TTC549 (cell line): Measurements from ENCODE around the gene PDXP.
"Not testable (repeated sequence)": the region's sequence is repeated elsewhere in the genome, so short reads cannot be mapped to it uniquely, and the experiment has no call there.

Experiments
- FAIRE-seq: peaks from 2 replicates; lab custom pipeline; 2012; peaks lifted over from hg19 to GRCh38; lab: Jason Lieb, UNC

PDXP gene

DNA sequence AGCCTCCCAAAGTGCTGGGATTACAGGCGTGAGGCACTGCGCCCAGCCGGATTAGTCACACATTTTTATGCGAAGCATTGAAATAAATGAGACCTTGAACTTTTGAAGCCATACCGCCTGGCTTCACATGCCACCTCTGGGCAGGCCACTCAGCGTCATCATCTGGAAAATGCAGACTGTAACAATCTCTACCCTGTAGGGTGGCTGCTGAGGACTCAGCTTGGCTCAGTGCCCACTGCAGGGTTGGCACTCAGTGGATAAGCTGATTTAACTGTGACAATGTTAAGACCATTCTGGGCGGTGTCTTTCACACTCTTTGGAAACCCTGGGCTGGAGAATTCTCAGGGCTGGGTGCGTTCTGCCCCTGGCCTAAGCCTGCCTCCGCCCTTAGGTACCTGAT, 10.6 kb upstream of the PDXP start:
- no peak for FAIRE-seq

DNA sequence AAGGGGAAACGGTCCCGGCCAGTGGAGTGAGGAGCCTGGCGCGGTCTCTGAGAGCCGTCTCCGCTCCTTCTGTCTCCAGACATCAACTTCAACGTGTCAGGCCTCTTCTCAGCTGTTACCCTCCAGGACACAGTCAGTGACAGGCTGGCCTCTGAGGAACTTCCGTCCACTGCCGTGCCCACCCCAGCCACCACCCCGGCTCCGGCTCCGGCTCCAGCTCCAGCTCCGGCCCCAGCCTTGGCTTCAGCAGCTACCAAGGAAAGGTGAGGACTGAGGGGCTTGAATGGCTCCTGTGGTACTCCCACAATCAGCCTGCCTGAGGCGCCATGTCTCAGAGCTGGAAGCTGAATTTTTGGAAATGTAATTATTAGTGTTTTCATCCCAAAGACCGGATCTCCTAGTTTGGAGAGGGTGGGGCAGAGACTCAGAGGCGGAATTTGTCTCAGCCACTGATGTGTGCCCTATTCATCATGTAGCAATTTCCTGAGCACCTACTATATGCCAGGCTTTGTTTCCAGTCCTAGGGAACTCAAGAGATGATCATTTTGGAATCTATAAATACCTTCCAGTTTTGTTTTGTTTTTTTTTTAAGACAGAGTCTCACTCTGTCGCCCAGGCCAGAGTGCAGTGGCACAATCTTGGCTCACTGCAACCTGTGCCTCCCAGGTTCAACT, 7.9 kb upstream of the PDXP start:
- FAIRE-seq: no peak

DNA sequence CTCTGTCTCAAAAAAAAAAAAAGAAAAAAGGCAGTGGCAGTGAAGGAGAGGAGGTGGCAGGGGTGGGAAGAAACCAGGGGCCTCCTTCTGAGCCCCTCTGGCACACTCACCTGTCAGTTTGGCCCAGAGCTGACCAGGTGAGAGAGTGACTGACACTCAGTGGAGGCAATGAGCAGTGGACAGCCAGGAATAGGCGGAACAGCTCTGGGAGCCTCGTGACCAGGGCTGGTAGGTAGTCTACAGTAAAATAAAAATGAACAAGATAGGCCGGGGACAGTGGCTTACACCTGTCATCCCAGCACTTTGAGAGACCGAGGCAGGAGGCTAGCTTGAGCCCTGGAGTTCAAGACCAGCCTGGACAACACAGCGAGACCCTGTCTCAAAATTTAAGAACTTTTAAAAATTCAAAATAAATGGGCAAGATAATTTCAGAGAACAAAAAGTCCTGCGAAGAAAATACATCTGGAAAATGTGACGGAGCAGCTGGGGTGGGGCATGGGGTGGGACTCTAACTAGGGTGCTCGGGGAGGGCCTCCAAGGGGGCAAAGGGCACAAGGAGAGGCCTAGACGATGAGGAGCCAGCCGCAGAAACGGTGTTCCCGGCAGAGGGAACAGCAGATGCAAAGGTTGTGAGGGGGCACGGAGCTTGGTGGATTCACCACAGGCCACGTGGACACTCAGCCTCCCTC, 3.8 kb upstream of the PDXP start:
- FAIRE-seq: no peak

DNA sequence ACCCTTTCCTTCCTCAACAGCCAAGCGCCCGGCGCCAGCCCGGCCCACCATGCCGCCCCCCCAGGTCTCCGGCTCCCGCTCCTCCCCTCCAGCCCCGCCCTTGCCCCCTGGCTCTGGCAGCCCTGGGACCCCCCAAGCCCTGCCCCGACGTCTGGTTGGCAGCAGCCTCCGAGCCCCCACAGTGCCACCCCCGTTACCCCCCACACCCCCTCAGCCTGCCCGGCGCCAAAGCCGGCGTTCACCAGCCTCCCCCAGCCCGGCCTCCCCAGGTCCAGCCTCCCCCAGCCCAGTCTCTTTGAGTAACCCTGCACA, 3.3 kb upstream of the PDXP start:
- no peak for FAIRE-seq

DNA sequence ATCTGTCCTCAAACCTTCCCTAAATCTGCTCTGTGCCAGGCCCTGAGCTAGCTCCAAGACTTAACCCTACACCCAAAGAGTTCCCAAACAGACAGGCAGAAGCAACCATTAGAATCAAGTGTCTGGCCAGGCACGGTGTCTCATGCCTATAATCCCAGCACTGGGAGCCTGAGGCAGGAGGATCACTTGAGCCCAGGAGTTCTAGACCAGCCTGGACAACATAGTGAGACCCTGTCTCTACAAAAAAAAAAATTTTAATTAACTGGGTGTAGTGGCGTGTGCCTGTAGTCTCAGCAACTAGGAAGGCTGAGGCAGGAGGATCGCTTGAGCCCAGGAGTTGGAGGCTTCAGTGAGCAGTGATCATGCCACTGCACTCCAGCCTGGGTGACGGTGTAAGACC, 1.9 kb upstream of the PDXP start:
- FAIRE-seq: not testable (repeated sequence)

DNA sequence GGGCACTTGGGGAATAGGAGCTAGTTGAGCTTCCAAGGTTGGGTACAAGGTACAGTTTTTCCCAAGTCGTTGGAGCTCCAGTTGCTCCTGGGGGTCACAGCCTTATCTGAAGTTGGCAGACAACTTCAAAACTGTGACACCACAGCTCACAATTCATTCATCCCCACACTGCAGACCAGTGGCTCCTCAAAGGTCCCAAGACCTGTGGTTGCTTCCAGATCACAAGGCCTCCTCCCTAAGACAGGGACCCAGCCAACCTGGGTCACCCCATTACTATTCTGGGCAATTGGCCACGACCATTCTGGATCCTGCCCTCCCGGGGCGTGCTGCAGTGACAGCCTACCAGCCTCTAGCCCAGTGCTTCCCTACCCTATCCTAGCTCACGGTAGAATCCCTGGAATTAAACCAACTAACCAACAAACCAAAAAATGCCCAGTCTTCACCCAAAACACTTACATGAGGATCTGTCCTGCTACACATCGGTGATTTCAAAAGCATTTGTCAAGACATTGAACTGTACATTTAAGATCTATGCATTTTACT, 862 bp upstream of the PDXP start:
- FAIRE-seq: no peak

DNA sequence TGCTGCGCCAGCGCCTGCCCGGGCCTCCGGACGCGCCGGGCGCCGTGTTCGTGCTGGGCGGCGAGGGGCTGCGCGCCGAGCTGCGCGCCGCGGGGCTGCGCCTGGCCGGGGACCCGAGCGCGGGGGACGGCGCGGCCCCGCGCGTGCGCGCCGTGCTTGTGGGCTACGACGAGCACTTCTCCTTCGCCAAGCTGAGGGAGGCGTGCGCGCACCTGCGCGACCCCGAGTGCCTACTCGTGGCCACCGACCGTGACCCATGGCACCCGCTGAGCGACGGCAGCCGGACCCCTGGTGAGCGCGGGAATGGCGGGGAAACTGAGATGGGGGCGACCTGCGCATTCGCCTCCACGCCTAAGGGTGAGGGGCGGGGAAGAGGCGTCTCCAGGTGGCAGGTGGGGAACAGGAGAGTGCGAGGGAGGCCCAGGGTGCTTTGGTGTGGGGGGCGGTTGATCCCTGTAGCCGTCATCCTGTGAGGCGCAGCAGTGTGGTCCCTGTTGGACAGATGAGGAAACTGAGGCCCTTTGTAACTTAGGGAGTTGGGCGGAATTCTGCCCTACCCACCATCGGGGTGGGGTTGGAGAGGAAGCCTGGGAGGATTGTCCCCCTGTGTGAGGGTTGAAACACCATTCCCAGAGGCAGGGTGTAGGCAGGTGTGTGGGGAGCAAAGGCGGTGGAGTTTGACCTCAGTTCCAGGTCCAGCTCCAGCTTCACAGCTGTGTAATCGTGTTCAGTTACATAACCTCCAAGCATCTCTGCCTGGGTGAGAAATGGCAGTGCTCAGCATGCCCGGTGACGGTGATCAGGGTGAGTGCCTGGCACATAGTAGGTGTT, 758 bp downstream of the PDXP start:
- FAIRE-seq: no peak

DNA sequence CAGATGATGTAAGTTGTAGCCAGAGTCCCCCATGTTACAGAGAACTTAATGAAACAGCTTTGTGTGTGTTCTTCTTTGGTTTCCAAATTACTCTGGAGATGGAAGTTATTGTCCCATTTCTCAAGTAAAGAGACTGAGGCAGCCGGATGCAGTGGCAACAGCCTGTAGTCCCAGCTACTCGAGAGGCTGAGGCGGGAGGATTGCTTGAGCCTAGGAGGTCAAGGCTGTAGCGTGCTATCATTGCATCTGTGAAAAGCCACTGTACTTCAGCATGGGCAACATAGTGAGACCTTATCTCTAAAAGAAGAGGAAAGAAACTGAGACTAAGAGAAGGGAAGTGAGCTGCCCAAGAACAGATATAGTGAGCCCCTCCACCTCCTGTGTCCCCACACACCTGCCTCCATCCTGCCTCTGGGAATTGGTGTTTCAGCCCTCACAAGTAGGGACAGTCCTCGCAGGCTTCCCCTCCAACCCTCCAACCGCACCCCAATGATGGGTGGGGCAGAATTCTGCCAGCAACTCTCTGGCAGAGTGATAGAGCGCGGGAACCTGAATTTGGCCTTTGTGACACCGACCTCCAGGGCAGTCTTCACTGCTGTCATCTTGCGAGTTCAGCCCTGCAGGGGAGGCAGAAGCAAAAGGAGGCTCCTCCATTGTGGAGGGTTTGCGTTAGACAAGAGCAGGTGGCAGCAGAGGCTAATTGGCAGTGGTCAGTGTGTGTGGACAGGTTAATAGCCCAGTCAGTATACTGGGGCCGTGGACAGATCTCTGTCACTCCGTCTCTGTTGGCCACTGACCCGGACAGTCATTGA, 1.6 kb downstream of the PDXP start:
- FAIRE-seq: no peak

DNA sequence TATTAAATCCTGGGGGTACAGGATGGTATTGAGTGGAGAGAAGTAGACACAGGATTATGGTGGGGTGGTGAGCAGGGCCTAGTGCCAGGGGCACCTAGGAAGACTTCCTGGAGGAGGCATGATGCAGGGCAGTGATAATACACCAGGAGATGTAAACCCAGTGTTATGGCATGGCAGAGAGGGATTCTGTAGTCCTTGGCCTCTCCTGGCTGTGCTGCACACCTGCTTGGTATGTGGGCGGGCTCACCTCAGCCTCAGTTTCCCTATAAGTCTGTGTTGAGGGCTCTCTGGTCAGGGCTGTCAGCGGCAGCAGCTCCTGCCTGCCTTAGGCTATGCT, 2.2 kb downstream of the PDXP start:
- FAIRE-seq: no peak

DNA sequence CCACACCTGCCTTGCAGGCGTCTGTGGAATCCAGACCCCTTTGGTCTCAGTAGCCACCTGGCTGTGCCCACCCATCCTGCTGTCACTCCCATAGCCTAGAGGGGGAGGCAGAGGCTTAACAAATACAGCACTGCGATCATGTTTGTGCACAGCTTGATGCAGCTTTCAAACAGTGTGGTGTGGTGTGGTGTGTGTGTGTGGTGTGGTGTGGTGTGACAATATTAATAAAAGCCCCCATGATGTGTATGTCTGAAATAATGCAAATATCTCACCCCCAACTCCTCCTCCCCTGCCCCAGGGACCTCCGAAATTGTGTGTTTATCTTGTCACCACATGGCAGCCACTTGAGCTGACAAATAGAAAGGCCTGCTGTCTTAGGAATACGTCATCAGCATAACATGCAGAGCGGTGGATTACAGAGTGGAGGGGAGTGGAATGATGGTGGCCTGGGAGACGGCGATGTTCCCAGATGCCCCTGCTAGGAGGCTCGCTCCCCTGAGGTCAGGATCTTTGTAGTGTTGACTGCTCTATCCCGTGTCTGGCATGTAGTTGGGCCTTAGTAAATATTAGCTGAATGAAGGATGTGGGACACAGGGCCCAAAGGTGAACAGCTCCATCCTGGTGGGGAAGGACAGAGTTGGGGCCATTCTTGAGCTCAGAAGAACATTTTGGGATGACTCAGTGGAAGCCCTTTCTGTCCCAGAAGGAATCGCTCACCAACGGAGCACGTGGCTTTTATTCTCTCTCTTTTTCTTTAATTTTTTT, 2.8 kb downstream of the PDXP start:
- no peak for FAIRE-seq

DNA sequence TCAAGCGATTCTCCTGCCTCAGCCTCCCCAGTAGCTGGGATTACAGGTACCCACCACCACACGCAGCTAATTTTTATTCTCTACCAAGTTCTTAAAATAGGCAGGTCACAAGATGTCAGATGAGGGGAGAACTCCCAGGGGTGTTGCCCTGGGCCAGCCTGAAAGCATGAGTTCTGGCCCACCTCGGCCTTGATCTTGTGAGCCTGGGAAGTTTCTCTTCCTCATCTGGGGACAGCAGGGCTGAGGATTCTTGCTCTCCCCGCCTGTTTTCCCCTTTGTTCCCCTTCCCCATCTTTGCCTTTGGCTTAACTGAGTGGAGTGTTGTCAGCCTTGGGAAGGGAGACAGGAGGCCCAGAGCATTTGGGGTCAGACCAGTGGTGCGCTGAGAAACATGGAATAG, 3.5 kb downstream of the PDXP start:
- FAIRE-seq: no peak

DNA sequence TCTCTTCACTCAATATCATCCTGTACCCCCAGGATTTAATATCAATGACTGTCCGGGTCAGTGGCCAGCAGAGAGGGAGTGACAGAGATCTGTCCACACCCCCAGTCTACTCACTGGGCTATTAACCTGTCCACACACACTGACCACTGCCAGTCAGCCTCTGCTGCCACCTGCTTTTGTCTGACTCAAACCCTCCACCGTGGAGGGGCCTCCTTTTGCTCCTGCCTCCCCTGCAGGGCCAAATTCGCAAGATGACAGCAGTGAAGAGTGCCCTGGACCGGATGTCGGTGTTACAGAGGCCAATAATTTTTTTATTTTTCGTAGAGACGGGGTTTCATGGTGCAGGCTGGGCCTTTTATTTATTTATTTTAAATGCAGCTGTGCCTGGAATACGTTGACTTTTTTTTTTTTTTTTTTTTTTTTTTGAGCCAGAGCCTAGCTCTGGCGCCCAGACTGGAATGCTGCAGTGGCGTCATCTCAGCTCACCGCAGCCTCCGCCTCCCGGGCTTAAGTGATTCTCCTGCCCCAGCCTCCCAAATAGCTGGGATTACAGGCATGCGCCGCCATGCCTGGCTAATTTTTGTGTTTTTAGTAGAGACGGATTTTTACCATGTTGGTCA, 5.1 kb downstream of the PDXP start:
- no peak for FAIRE-seq

DNA sequence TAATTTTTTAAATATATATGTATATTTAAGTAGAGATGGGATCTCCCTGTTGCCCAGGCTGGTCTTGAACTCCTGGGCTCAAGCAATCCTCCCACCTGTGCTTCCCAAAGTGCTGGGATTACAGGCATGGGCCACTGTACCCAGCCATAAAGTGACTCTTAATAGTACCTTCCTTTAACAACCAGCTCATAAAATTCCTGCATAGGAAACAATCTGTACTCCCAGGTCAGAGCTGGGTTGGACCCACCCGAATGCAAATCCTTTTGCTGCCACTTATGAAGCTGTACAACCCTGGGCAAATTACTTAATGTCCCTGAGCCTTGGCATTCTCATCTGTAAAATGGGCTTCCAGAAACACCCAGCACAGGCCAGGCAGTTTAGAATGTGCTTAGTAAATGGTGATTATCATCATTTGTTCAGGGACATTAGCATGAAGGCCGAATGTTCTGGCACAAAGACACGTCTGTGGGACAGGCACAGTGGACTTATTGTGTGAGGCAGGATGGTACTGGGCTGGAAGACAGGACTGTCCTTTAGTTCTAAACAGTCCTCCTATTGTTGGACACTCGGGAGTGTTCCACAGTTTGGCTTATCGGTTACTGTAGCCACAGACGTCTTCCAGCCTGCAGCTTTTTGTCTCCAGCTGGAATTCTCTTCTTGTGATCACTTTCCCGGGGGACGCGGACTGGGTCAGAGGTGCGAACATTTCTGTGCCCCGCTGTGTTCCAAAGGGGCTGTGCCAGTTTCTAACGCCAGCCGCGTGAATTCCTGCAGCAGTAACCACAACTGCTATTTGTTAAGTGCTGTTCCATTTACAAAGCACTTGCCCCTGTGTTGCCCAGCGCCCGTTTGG, 6.0 kb downstream of the PDXP start:
- no peak for FAIRE-seq

DNA sequence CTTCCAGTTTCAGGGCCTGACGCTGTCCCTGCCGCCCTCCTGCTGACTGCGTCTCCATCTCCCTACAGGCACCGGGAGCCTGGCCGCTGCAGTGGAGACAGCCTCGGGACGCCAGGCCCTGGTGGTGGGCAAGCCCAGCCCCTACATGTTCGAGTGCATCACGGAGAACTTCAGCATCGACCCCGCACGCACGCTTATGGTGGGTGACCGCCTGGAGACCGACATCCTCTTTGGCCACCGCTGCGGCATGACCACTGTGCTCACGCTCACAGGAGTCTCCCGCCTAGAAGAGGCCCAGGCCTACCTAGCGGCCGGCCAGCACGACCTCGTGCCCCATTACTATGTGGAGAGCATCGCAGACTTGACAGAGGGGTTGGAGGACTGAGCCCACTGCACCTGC, 7.0 kb downstream of the PDXP start:
- no peak for FAIRE-seq

DNA sequence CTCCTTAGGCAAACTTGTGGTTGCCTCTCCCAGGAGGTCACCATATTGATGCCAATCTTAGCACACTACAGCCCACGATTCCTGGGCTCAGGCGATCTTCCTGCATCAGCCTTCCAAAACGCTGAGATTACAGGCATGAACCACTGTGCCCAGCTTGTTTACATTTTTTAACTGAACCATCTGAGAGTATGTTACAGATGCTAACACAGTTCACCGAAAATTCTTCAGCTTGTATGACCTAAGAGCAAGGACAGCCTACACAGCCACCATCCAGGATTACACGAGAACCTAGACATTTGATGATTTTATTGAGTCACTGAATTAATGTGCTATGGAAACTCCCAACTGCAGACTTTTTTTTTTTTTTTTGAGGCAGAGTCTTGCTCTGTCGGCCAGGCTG, 11.1 kb downstream of the PDXP start:
- no peak for FAIRE-seq

DNA sequence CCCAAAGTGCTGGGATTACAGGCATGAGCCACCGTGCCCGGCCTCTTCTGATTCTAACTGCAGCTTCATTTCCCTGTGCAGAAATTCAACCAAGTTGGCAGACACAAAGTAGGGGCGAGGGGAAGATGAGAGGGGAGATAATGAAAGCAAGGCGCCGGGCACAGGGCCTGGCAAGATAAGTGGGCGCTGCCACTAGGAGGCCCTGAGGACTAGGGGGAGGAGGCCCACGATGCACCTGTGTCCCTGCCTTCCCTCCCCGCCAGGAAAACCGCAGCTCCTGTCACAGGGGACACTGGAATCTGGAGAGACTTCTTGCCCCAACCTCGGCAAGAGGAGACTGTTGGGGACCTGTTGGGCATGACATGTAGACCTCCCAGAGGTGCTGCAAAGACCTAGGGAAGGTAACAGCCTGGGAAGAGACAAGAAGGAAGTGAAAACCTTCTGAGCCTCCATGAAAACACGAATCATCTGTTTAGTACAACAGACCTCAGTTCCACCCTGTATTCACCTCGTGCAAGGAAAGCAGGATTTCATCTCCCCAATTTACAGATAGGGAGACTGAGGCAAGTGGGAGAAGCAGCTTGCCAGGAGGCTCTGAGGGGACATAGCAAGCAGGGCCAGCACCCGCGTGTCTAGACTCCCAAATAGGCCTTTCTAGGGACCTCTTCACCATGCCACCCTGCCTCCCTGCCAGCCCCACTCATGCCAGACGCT, 13.8 kb downstream of the PDXP start:
- no peak for FAIRE-seq

DNA sequence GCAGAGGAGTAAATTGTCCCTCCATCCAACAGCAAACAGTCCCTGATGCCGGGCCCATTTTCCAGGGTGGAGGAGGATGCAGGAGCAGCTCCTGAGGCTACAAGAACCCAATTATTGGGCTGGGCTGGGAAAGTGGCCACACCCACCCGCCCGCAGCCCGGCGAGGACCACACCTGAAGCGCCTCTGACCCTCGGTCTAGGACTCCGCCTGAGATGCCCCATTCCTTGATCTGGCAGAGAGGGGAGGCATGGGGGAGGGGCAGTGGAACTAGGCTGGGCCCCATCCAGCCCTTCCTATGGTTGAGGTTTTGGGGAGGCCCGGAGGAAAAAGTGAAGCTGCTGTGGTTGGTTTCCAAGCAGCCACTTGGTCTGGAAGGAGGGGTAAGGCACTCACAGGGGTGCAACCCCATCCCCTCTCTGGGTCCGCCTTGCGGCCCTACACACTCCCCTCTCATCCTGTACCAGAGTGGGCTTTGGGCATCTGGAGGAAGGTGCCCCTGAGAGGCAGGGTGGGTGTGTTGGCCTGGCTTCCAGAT, 14.5 kb downstream of the PDXP start:
- FAIRE-seq: no peak

DNA sequence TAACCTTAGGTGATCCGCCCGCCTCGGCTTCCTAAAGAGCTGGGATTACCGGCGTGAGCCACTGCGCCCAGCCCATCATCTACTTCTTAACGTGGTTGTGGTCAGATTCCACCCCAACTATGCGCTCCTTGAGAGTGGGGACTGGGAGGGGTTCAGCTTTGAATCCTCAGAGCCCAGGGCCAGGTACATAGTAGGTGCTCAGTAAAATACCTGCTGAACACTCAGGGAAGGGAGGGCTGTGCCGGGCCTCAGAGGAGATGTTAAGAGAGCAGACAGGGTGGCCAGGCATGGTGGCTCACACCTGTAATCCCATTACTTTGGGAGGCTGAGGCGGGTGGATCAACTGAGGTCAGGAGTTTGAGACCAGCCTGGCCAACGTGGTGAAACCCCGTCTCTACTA, 15.7 kb downstream of the PDXP start:
- FAIRE-seq: no peak
